T-helper 1 cell treated with Interleukin-12 subunit alpha and Interleukin-12 subunit beta and Interleukin-4 antibody, amounts not matched to agents 30 ng/mL and 1 ng/mL, for 36 hours (primary cell): Measurements from ENCODE around the gene S100A13. TPM values are rescaled to one million over a fixed set of nuclear protein-coding genes. Genes with fewer than 3 reads are reported as not detected.
"Not testable (repeated sequence)": the region's sequence is repeated elsewhere in the genome, so short reads cannot be mapped to it uniquely, and the experiment has no call there.

ENCODE experiments used
- intact Hi-C: fragments of 100-400 bp; cut with micrococcal nuclease; formaldehyde crosslinking; loops from one replicate; pipeline ENCODE4 v1.15.1; 2024
- total RNA-seq: library from RNA; stranded (reverse); gene quantifications from 2 replicates; pipeline ENCODE4 v1.2.3, GENCODE V29; 2022

Gene S100A13
- 2.4 and 5.1 TPM in 2 replicates for total RNA-seq

GRCh38 chr1:153626904-153627714, at the start of gene S100A13:
Gene S100A13 (minus strand): TSS chr1:153627505. CDS start chr1:153626472, 1,033 bp downstream.
- intact Hi-C loops = no loop called here

DNA sequence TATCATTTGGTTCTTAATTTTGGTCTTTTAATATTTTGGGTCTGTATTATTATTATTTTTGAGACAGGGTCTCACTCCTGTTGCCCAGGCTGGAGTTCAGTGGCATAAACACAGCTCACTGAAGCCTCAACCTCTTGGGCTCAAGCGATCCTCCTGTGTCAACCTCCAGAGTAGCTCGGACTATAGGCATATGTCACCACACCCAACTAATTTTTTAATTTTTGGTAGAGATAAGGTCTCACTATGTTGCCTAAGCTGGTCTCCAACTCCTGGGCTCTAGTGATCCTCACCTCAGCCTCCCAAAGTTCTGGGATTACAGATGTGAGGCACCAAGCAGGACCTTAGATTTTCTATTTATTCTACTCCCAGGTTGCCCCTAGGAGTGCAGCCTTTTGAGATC, 46.2 kb upstream of the S100A13 start:
- intact Hi-C loops = loop anchor here (5.0 kb wide), 1 partner anchor 654 kb away; the partner anchor contains the start of gene ATP8B2

DNA sequence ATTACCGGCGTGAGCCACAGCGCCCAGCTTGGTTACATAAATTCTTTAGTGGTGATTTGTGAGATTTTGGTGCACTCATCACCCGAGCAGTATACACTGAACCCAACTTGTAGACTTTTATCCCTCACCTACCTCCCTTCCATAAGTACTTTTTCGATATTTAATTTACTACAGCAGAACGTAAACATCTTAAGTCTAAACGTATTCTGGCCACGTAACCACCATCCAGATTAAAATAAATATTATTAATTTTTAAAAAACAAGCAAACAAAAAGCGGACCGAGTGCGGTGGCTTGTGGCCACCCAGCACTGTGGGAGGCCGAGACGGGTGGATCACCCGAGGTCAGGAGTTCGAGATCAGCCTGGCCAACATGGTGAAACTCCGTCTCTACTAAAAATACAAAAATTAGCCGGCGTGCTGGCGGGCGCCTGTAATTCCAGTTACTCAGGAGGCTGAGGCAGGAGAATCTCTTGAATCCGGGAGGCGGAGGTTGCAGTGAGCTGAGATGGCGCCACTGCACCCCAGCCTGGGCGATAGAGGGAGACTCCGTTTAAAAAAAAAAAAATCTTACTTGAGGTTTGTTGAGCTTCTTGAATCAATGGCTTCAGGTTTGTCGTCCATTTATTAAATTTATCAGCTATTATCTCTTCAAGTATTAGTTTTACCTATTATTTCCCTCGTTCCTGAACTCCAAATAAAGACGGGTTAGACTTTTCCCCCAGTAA, 44.5 kb upstream of the S100A13 start:
- intact Hi-C loops = loop anchor here (1.0 to 5.0 kb wide), 17 partner anchors 13 to 656 kb away; partner anchors contain the start of genes ATP8B2, CHTOP, CREB3L4 and HAX1

DNA sequence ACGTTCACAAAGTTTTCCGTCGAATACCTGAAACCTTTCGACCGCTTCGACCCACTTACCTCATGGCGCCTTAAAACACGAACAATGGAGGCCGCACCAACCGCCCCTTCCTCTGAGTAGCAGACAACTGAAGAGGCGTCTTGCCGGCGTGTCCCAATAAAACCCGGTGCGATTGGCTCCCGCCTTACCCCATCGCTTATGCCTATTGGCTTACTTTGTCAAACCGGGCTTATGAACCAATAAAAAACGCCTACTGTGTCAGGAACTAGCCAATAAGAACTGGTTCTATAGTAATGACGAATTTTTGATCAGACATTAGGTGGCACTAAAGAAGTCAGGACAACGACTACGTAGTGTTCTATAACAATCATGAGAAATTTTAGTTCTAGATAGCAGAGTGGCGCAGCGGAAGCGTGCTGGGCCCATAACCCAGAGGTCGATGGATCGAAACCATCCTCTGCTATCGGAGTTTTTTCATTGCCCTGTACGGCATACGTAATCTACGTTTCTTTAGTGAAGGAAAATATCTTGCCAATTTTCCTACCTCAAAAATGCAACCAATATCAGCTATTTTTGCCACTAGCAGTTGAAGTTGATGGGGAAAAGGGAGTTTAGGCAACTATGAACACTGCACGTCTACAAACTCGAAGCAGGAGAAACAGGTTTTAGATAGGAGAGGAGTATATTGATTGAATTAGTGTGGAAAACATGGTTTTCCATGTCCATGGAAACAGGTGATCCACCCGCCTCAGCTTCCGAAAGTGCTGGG, 43.7 kb upstream of the S100A13 start, which contains the start of gene ILF2:
Gene ILF2, minus strand, starts transcription at position 135 of the 769 bp plus-strand sequence. Its CDS starts 71 bp downstream, at position 64.
- intact Hi-C loops = loop anchor here (1.0 to 5.0 kb wide), 17 partner anchors 13 to 656 kb away; partner anchors contain the start of genes ATP8B2, CHTOP, CREB3L4 and HAX1

GRCh38 chr1:153670257-153670858, 43.1 kb upstream of the S100A13 start:
- intact Hi-C loops = loop anchor here (2.0 to 5.0 kb wide), 4 partner anchors 160 to 657 kb away; partner anchors contain the start of genes ATP8B2 and UBAP2L

- intact Hi-C loops = loop anchor here (2.0 to 5.0 kb wide), 4 partner anchors 159 to 658 kb away; partner anchors contain the start of genes ATP8B2 and UBAP2L
Measured at GRCh38 chr1:153669606-153670005, 42.3 kb upstream of the S100A13 start.

- intact Hi-C loops = not testable (repeated sequence)
Measured at GRCh38 chr1:153668672-153669071, 41.4 kb upstream of the S100A13 start.

DNA sequence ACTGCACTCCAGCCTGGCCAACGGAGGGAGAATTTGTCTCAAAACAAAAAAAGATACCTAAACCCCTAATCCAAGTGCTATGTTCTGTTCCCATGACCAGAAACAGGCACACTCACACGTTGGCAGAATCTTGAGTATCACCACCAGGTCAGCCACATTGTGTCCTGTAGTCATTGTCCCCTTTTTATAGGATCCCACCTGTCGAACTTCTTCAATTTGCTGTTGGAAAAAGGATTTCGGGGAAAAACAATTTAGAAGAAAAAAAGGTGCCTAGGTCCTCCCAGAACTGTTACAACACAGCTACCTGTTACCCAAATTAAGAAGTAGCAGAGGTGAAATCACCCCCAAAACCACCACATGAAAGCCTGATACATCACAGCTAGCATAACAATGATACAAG, 40.1 kb upstream of the S100A13 start:
- intact Hi-C loops = no loop called here

GRCh38 chr1:153663211-153663610, 35.9 kb upstream of the S100A13 start:
- intact Hi-C loops = no loop called here

DNA sequence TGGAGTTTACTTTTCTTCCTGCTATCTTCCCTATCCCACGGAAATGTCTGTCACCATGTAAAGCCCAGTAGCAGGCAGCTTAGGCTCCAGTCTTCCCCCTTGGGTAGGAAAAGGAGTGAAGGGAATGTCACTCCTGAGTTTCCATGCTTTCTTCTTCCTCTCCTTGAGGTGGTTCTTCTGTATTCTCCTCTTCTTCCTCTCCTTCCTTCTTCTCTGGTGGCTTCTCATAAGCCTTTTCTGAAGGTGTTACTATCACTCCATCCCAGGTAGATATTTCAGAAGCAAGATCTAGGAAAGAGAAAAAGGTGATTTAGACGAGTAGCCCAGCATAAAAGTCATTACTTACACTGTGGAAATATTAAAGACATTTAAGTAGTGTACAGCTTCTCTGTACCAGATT, 35.0 kb upstream of the S100A13 start:
- intact Hi-C loops = no loop called here

GRCh38 chr1:153661111-153661708, 33.9 kb upstream of the S100A13 start:
- intact Hi-C loops = no loop called here

DNA sequence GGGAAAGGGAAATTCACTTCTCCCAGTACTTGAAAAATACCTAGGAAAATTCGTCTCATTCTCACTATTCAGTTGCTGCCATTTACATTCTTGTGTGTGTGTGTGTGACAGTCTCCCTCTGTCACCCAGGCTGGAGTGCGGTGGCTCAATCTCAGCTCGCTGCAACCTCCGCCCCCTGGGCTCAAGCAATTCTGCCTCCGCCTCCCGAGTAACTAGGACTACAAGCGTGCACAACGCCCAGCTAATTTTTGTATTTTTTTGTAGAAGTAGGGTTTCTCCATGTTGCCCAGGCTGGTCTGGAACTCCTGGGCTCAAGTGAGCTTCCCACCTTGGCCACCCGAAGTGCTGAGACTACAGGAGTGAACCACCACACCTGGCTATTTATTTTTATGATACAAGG, 32.4 kb upstream of the S100A13 start:
- intact Hi-C loops = loop anchor here (5.0 kb wide), 2 partner anchors 263 to 298 kb away; partner anchors contain the start of genes CRTC2 and GATAD2B

DNA sequence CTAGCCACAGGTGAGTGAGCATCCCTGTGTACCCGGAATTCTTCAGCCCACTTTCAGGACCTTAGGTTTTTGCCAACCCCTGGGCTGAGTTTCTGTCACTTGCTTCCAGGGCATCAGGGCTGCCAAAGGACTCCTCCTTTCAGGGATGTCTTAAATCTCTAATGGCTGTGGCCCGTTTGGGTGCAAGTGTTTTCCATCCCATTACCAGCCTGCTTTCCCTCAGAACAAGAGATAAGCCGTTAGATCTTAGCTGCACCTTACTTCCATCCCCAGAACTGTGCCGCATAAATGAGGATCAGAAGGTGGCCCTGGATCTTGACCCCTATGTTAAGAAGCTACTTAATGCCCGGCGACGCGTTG, 31.9 kb upstream of the S100A13 start:
- intact Hi-C loops = loop anchor here (5.0 kb wide), 2 partner anchors 263 to 298 kb away; partner anchors contain the start of genes CRTC2 and GATAD2B

DNA sequence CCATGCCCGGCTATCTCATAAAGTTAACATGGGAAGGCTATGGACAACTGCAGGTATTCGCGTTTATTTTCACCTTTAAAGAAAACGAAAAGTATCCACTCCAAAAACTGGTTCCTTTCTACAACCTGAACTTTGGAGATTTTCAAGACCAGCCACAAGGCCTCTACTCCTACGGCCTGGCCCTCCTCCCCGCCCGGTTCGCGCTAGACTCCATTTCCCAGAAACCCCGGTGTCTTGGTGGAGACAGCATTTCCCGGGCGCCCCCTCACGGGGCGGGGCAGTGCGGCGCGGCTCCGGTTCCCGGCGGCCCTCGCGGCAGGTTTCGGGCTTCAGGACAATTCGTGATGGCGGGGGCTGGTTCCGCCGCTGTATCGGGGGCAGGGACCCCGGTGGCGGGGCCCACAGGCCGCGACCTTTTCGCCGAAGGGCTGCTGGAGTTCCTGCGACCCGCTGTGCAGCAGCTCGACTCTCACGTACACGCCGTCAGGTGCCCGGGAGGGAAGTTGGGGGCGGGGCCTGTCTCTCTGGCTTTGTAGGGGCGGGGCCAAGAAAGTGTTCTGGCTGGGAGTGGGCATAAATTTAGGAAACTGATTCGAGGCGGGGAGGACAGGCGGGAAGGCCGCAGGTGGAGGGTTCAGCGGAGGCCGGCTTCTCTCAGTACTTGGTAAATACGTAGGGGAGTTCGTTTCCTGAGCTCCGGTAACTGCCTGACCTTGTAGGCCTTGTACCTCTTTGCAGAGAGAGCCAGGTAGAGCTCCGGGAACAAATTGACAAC, 31.3 kb upstream of the S100A13 start, which contains the start of gene SNAPIN:
Gene SNAPIN, plus strand, starts transcription at position 304 of the 775 bp plus-strand sequence. Its CDS starts 41 bp downstream, at position 345.
- intact Hi-C loops = loop anchor here (1.0 to 5.0 kb wide), 6 partner anchors 13 to 332 kb away; partner anchors contain the start of genes CHTOP, CRTC2, GATAD2B and RPS27

DNA sequence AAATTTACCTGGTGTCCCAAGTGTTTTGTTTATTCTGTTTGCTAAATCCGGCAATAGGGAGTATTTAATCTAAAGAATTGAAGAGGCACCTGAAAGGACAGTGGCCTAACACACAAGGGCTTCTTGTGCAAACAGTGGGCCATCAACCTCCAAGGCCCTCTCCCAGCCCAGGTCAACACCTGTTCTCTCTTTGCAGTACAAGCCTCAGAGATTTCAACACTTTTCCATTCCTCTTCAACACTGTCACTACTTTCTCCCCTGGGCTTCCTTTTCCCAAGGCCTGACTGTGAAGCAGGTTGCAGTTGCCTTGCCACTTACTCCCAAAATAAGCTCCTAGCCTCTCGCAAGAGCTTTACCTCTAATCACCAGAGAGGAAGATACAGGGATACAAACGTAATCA, 28.0 kb upstream of the S100A13 start:
- intact Hi-C loops = loop anchor here (5.0 kb wide), 2 partner anchors 267 to 302 kb away; partner anchors contain the start of genes CRTC2 and GATAD2B

GRCh38 chr1:153652805-153653500, 25.6 kb upstream of the S100A13 start:
- intact Hi-C loops = no loop called here

DNA sequence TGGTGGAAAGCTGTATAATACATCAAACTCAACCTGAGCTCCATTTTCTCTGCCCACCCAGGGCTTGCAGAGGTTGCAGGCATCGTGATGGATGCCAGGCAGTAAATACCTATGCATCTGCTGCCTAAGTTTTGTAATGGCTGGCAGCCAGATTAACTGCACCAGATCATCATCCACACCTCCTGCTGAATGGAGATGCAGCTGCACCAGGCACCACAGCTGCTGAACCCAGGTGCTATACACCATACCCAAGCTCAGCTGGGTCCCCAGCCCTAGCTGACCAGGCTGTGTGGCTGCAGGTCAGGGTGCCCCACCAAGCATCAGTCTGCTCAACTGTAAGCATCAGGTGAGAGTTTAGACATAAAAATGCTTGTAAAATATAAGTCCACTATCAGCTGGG, 24.5 kb upstream of the S100A13 start:
- intact Hi-C loops = no loop called here

DNA sequence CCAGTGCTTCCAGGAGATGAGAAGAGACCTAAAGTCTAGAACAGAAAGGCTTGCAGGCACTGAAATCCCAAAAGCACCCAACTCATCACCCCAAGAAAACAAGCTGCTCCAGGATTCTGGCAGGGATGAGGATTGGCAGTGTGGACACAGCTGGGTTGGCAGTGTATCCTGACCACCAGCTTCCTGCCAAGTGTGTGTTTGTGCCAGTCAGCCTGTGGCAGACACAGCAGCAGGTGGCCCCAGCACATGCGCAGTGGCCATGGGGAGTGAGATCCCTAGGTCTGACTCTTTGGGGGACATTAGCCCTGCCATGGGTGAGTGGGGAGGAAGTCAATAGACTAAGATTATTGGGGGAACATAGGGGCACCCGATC, 22.5 kb upstream of the S100A13 start:
- intact Hi-C loops = no loop called here
